HepG2 (cell line): ENCODE data around the gene TEKTIP1. TPM values are rescaled to one million over a fixed set of nuclear protein-coding genes. Genes with fewer than 3 reads are reported as not detected.

ENCODE experiments used
- FOXP1 ChIP-seq, 2 experiments: fragments of 450-650 bp in 1 of 2; IDR thresholded peaks; 2 replicates each; pipeline ENCODE4 v1.6.1; 2017 to 2018; ENCODE audit warnings: antibody characterized with exemption in 1 of 2
- SOX6 ChIP-seq, 2 experiments: fragments of 450-650 bp in 1 of 2; sonication (generic) in 1 of 2; formaldehyde crosslinking in 1 of 2; IDR thresholded peaks; 2 replicates each; pipeline versions ENCODE4 v1.4.0 to v1.6.1; 2017 to 2020; ENCODE audit warnings: antibody characterized with exemption in 1 of 2, mild to moderate bottlenecking in 1 of 2, missing genetic modification reagents in 1 of 2
- ZNF143 ChIP-seq: sonication (generic); formaldehyde crosslinking; IDR thresholded peaks from 2 replicates; pipeline ENCODE4 v1.4.0; 2020; ENCODE audit warnings: missing genetic modification reagents
- ZNF160 ChIP-seq: sonication (generic); formaldehyde crosslinking; IDR thresholded peaks from 2 replicates; pipeline ENCODE4 v1.8.0; 2022; ENCODE audit warnings: mild to moderate bottlenecking, inconsistent platforms, missing genetic modification reagents
- ZNF24 ChIP-seq: fragments of 450-650 bp; IDR thresholded peaks from 2 replicates; pipeline ENCODE4 v1.6.1; 2017; ENCODE audit warnings: antibody characterized with exemption, mild to moderate bottlenecking
- ZNF329 ChIP-seq: sonication (generic); formaldehyde crosslinking; IDR thresholded peaks from 2 replicates; pipeline ENCODE4 v1.9.0; 2021; ENCODE audit warnings: low read depth, mild to moderate bottlenecking, missing genetic modification reagents
- ZNF44 ChIP-seq: sonication (generic); formaldehyde crosslinking; IDR thresholded peaks from 2 replicates; pipeline ENCODE4 v1.5.1; 2020; ENCODE audit warnings: mild to moderate bottlenecking, missing genetic modification reagents
- ZNF83 ChIP-seq: sonication (generic); formaldehyde crosslinking; IDR thresholded peaks from 2 replicates; pipeline ENCODE4 v1.4.0; 2020; ENCODE audit warnings: missing genetic modification reagents, mild to moderate bottlenecking, borderline replicate concordance
- ZSCAN22 ChIP-seq: sonication (generic); formaldehyde crosslinking; IDR thresholded peaks from 2 replicates; pipeline ENCODE4 v1.4.0; 2020; ENCODE audit warnings: mild to moderate bottlenecking, missing genetic modification reagents
- polyA plus RNA-seq, 8 experiments: library from polyadenylated mRNA; depleted of rRNA in 3 of 8; stranded (reverse) in 7 of 8; unstranded in 1 of 8; fragments of >200 nt; fragmentation: Illumina TruSeq in 4 of 8; extraction: Trizol in 4 of 8; gene quantifications; 2 replicates each; pipeline versions ENCODE4 v1.2.1 to v1.2.3, GENCODE V29; 2011 to 2016; ENCODE audit warnings: low read depth in 4 of 8, missing spikeins in 1 of 8, mixed read lengths in 1 of 8; ENCODE audit not compliant: insufficient read depth in 1 of 8
- total RNA-seq, 5 experiments: library from RNA; depleted of rRNA; stranded (reverse); fragments of >200 nt; fragmentation: Illumina TruSeq; extraction: Trizol; gene quantifications; 2 replicates each; pipeline ENCODE4 v1.2.3, GENCODE V29; 2016; ENCODE audit warnings: low read depth in 1 of 5
- TF ChIP-seq, protein P1 (sequence below): sonication (generic); formaldehyde crosslinking; IDR thresholded peaks from one replicate; pipeline ENCODE4 v1.5.1; 2020; ENCODE audit warnings: mild to moderate bottlenecking, missing genetic modification reagents; ENCODE audit errors: not compliant biosample characterization
- TF ChIP-seq, protein P2 (sequence below): sonication (generic); formaldehyde crosslinking; IDR thresholded peaks from 2 replicates; pipeline ENCODE4 v1.8.1; 2023; ENCODE audit warnings: missing genetic modification reagents, inconsistent platforms, borderline replicate concordance
- TF ChIP-seq, protein P3 (sequence below): sonication (generic); formaldehyde crosslinking; IDR thresholded peaks from 2 replicates; pipeline ENCODE4 v1.5.0; 2020; ENCODE audit warnings: mild to moderate bottlenecking, missing genetic modification reagents, borderline replicate concordance

The TEKTIP1 gene
- total and polyA plus RNA-seq, 2 of the 13 experiments (the other 11 are each of a cell fraction or from before 2014, with no cell fraction given), result not detected

- TF ChIP-seq, protein P1, sequence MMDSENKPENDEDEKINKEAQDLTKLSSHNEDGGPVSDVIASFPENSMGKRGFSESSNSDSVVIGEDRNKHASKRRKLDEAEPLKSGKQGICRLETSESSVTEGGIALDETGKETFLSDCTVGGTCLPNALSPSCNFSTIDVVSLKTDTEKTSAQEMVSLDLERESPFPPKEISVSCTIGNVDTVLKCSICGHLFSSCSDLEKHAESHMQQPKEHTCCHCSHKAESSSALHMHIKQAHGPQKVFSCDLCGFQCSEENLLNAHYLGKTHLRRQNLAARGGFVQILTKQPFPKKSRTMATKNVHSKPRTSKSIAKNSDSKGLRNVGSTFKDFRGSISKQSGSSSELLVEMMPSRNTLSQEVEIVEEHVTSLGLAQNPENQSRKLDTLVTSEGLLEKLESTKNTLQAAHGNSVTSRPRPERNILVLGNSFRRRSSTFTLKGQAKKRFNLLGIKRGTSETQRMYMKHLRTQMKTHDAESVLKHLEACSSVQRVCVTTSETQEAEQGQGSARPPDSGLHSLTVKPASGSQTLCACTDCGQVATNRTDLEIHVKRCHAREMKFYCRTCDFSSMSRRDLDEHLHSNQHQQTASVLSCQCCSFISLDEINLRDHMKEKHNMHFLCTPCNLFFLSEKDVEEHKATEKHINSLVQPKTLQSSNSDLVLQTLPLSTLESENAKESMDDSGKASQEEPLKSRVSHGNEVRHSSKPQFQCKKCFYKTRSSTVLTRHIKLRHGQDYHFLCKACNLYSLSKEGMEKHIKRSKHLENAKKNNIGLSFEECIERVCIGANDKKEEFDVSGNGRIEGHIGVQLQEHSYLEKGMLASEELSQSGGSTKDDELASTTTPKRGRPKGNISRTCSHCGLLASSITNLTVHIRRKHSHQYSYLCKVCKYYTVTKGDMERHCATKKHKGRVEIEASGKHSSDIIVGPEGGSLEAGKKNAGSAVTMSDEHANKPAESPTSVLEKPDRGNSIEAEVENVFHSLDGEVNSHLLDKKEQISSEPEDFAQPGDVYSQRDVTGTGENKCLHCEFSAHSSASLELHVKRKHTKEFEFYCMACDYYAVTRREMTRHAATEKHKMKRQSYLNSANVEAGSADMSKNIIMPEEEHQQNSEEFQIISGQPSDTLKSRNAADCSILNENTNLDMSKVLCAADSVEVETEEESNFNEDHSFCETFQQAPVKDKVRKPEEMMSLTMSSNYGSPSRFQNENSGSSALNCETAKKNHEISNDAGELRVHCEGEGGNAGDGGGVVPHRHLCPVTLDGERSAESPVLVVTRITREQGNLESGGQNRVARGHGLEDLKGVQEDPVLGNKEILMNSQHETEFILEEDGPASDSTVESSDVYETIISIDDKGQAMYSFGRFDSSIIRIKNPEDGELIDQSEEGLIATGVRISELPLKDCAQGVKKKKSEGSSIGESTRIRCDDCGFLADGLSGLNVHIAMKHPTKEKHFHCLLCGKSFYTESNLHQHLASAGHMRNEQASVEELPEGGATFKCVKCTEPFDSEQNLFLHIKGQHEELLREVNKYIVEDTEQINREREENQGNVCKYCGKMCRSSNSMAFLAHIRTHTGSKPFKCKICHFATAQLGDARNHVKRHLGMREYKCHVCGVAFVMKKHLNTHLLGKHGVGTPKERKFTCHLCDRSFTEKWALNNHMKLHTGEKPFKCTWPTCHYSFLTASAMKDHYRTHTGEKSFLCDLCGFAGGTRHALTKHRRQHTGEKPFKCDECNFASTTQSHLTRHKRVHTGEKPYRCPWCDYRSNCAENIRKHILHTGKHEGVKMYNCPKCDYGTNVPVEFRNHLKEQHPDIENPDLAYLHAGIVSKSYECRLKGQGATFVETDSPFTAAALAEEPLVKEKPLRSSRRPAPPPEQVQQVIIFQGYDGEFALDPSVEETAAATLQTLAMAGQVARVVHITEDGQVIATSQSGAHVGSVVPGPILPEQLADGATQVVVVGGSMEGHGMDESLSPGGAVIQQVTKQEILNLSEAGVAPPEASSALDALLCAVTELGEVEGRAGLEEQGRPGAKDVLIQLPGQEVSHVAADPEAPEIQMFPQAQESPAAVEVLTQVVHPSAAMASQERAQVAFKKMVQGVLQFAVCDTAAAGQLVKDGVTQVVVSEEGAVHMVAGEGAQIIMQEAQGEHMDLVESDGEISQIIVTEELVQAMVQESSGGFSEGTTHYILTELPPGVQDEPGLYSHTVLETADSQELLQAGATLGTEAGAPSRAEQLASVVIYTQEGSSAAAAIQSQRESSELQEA (CRISPR knock-in tag), result no peak
- TF ChIP-seq ZNF143 (0 out of 2 replicates have a peak, but pooled peaks have one; percentile 1), ZSCAN22 (CRISPR knock-in tag) (peak; percentile 98), SOX6 (IDR thresholded peaks at IDR 0.05) (no peak), SOX6 (CRISPR knock-in tag; IDR thresholded peaks at IDR 0.05) (no peak), ZNF83 (CRISPR knock-in tag) (no peak), FOXP1 (IDR thresholded peaks at IDR 0.05) (no peak), FOXP1 (CRISPR knock-in tag; IDR thresholded peaks at IDR 0.05) (no peak), ZNF24 (no peak), ZNF160 (CRISPR knock-in tag) (no peak), ZNF329 (CRISPR knock-in tag) (no peak), ZNF44 (no peak)
- TF ChIP-seq, protein P2, sequence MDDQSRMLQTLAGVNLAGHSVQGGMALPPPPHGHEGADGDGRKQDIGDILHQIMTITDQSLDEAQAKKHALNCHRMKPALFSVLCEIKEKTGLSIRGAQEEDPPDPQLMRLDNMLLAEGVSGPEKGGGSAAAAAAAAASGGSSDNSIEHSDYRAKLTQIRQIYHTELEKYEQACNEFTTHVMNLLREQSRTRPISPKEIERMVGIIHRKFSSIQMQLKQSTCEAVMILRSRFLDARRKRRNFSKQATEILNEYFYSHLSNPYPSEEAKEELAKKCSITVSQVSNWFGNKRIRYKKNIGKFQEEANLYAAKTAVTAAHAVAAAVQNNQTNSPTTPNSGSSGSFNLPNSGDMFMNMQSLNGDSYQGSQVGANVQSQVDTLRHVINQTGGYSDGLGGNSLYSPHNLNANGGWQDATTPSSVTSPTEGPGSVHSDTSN, result no peak
- TF ChIP-seq, protein P3, sequence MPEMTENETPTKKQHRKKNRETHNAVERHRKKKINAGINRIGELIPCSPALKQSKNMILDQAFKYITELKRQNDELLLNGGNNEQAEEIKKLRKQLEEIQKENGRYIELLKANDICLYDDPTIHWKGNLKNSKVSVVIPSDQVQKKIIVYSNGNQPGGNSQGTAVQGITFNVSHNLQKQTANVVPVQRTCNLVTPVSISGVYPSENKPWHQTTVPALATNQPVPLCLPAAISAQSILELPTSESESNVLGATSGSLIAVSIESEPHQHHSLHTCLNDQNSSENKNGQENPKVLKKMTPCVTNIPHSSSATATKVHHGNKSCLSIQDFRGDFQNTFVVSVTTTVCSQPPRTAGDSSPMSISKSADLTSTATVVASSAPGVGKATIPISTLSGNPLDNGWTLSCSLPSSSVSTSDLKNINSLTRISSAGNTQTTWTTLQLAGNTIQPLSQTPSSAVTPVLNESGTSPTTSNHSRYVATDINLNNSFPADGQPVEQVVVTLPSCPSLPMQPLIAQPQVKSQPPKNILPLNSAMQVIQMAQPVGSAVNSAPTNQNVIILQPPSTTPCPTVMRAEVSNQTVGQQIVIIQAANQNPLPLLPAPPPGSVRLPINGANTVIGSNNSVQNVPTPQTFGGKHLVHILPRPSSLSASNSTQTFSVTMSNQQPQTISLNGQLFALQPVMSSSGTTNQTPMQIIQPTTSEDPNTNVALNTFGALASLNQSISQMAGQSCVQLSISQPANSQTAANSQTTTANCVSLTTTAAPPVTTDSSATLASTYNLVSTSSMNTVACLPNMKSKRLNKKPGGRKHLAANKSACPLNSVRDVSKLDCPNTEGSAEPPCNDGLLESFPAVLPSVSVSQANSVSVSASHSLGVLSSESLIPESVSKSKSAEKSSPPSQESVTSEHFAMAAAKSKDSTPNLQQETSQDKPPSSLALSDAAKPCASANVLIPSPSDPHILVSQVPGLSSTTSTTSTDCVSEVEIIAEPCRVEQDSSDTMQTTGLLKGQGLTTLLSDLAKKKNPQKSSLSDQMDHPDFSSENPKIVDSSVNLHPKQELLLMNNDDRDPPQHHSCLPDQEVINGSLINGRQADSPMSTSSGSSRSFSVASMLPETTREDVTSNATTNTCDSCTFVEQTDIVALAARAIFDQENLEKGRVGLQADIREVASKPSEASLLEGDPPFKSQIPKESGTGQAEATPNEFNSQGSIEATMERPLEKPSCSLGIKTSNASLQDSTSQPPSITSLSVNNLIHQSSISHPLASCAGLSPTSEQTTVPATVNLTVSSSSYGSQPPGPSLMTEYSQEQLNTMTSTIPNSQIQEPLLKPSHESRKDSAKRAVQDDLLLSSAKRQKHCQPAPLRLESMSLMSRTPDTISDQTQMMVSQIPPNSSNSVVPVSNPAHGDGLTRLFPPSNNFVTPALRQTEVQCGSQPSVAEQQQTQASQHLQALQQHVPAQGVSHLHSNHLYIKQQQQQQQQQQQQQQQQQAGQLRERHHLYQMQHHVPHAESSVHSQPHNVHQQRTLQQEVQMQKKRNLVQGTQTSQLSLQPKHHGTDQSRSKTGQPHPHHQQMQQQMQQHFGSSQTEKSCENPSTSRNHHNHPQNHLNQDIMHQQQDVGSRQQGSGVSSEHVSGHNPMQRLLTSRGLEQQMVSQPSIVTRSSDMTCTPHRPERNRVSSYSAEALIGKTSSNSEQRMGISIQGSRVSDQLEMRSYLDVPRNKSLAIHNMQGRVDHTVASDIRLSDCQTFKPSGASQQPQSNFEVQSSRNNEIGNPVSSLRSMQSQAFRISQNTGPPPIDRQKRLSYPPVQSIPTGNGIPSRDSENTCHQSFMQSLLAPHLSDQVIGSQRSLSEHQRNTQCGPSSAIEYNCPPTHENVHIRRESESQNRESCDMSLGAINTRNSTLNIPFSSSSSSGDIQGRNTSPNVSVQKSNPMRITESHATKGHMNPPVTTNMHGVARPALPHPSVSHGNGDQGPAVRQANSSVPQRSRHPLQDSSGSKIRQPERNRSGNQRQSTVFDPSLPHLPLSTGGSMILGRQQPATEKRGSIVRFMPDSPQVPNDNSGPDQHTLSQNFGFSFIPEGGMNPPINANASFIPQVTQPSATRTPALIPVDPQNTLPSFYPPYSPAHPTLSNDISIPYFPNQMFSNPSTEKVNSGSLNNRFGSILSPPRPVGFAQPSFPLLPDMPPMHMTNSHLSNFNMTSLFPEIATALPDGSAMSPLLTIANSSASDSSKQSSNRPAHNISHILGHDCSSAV (CRISPR knock-in tag), result no peak
These were observed 18.0 kb downstream of the TEKTIP1 start (continued) for GRCh38 chr19:3556978-3557460.
